Measurements from ENCODE around the gene PAOX.

GRCh38 chr10:133379801-133380666, 972 bp downstream of the PAOX start:
- TF ChIP-seq THAP12 (CRISPR knock-in tag; IDR thresholded peaks at IDR 0.05) (no peak), ZNF384 (IDR thresholded peaks at IDR 0.05; ENCODE audit: low read depth, low read length) (no peak), CTCF (IDR thresholded peaks at IDR 0.05 in 2 of 3, conservative IDR thresholded peaks at IDR 0.05 in 1 of 3; ENCODE audit: insufficient read depth in 2 of 3, low read depth in 1 of 3, low read length in 3 of 3) (no peak), FOXA3 (CRISPR knock-in tag; conservative IDR thresholded peaks at IDR 0.05 in 1 of 2, IDR thresholded peaks at IDR 0.05 in 1 of 2) (no peak), HDAC6 (IDR thresholded peaks at IDR 0.05; ENCODE audit: low read depth, low read length) (no peak), FOXA1 (IDR thresholded peaks at IDR 0.05; ENCODE audit: borderline replicate concordance) (no peak), USF2 (CRISPR knock-in tag; IDR thresholded peaks at IDR 0.05) (no peak), RNF219 (CRISPR knock-in tag; IDR thresholded peaks at IDR 0.05) (no peak), ZNF263 (CRISPR knock-in tag; IDR thresholded peaks at IDR 0.05; ENCODE audit: borderline replicate concordance) (no peak), ZNF212 (CRISPR knock-in tag; IDR thresholded peaks at IDR 0.05) (no peak), NKRF (IDR thresholded peaks at IDR 0.05; ENCODE audit: borderline replicate concordance) (no peak), E2F4 (CRISPR knock-in tag; IDR thresholded peaks at IDR 0.05; ENCODE audit: low read depth) (no peak), NR3C1 (CRISPR knock-in tag; IDR thresholded peaks at IDR 0.05) (no peak)

All from K562 (cell line).